ENCODE measurements around the gene GSX2. TPM values are rescaled to one million over a fixed set of nuclear protein-coding genes. Genes with fewer than 3 reads are reported as not detected.

GSX2 gene
- total RNA-seq, 6 experiments from 2014 or later = not detected

DNA sequence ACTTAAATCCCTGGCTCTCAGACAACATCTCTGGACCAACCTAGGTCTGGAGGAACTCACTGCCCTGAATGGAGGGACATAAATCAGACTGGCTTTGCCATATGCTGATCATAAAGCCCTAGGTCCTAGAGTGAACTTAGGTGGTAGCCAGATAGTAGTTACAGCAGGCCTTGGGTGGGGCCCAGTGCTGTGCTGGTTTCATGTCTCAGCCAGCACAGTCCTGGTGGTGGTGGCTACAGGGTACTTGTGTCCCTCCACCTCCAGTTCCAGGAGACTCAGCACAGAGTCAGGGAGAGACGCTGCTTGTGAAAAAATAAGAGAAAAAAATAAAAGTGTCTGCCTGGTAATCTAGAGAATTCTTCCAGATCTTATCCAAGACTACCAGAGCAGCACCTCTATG, 40.3 kb downstream of the GSX2 start:
- TF ChIP-seq, protein P1, sequence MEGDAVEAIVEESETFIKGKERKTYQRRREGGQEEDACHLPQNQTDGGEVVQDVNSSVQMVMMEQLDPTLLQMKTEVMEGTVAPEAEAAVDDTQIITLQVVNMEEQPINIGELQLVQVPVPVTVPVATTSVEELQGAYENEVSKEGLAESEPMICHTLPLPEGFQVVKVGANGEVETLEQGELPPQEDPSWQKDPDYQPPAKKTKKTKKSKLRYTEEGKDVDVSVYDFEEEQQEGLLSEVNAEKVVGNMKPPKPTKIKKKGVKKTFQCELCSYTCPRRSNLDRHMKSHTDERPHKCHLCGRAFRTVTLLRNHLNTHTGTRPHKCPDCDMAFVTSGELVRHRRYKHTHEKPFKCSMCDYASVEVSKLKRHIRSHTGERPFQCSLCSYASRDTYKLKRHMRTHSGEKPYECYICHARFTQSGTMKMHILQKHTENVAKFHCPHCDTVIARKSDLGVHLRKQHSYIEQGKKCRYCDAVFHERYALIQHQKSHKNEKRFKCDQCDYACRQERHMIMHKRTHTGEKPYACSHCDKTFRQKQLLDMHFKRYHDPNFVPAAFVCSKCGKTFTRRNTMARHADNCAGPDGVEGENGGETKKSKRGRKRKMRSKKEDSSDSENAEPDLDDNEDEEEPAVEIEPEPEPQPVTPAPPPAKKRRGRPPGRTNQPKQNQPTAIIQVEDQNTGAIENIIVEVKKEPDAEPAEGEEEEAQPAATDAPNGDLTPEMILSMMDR (IDR thresholded peaks at IDR 0.05) = no peak
- TF ChIP-seq POLR2A (IDR thresholded peaks at IDR 0.05) = no peak
- DNase-seq = no peak
- H3K4me1 ChIP-seq = no peaks in the 10 kb centered on the region
- H3K4me3 ChIP-seq = no peak overlapping the region
- H3K27ac ChIP-seq = no peak overlapping the region
- H3K27me3 ChIP-seq = no peaks in the 10 kb centered on the region
- H3K9me3 ChIP-seq = no peaks in the 10 kb centered on the region
- WGBS (ENCODE audit: insufficient coverage, low coverage, low lambda C conversion rate, missing lambda C conversion rate) = 100% methylated on average over 1 of the region's 1 CpG
- no peak for ATAC-seq
- intact Hi-C loops (cut with DNase I) = no loop called here
- H3K36me3 ChIP-seq = no peaks in the 10 kb centered on the region

DNA sequence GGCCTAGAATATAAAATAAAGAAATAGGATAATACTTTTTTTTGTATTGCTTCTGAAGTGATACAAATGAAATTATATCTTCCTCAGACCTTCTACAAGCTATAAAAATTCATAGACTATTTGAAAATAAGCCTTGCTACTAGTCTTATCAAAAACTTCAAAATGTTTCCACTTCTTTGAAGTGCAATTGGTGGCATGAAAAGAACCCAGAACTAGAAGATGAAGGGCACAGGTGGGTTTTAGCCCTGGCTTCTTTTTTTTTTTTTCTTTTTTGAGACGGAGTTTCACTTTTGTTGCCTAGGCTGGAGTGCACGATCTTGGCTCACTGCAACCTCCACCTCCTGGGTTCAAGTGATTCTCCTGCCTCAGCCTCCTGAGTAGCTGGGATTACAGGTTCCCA, 44.2 kb downstream of the GSX2 start:
- Histone ChIP-seq H3K27me3 (no peaks in the 10 kb centered on the region), H3K9me3 (no peaks in the 10 kb centered on the region), H3K4me3 (no peak overlapping the region), H3K36me3 (no peaks in the 10 kb centered on the region), H3K27ac (no peak overlapping the region), H3K4me1 (no peaks in the 10 kb centered on the region)
- intact Hi-C loops (cut with DNase I) = no loop called here
- whole genome bisulfite sequencing (ENCODE audit: insufficient coverage, low coverage, low lambda C conversion rate, missing lambda C conversion rate) = 89% methylated on average over 2 of the region's 2 CpGs
- ATAC-seq (no peak), DNase-seq (no peak)
- TF ChIP-seq POLR2A (IDR thresholded peaks at IDR 0.05) = no peak
- TF ChIP-seq, protein P1 (IDR thresholded peaks at IDR 0.05) = no peak

DNA sequence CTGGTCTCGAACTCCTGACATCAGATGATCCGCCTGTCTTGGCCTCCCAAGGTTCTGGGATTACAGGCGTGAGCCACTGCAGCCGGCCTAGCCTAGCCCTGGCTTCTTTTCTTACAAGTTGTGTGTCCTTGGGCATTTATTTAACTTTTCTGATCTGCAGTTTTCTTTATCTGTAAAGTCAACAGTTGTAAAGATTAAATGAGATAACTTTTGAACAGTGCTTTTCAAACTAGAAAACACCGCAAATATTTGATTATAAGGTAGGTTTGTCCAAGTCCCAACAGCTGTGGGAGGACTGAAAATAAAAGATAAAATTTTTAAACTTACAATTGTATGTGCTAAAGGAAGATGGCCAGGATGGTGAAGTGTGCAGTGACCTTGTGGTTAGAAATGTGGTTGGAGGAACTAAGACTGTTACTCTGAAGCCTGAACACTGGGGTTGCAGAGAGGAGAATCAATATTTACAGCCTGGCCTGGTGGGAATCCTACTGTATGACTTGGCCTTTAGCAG, 44.8 kb downstream of the GSX2 start:
- TF ChIP-seq POLR2A (IDR thresholded peaks at IDR 0.05) = no peak
- TF ChIP-seq, protein P1 (IDR thresholded peaks at IDR 0.05) = no peak
- no peak overlapping the region for H3K27ac ChIP-seq
- no peaks in the 10 kb centered on the region for H3K27me3 ChIP-seq
- H3K9me3 ChIP-seq = no peaks in the 10 kb centered on the region
- no peak overlapping the region for H3K4me3 ChIP-seq
- H3K4me1 ChIP-seq = no peaks in the 10 kb centered on the region
- no peak for ATAC-seq
- H3K36me3 ChIP-seq = no peaks in the 10 kb centered on the region
- no peak for DNase-seq
- intact Hi-C loops (cut with DNase I) = no loop called here
- WGBS (ENCODE audit: insufficient coverage, low coverage, low lambda C conversion rate, missing lambda C conversion rate) = 74% methylated on average over 5 of the region's 5 CpGs

DNA sequence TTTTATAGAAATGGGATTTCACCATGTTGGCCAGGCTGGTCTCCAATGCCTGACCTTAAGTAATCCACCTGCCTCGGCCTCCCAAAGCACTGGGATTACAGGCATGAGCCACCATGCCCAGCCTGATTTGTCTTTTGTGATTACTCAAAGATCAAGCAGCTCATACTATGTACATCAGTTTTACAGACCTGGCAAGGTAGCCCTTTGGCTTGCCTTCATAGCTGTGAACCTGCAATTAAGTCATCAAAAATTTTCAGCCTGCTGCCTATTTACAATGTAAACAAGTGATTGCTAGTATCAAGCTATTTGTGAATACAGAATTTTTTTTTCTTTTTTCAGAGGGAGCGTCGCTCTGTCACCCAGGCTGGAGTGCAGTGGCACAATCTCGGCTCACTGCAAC, 46.2 kb downstream of the GSX2 start:
- DNase-seq (no peak), ATAC-seq (no peak)
- Histone ChIP-seq H3K9me3 (no peaks in the 10 kb centered on the region), H3K36me3 (no peaks in the 10 kb centered on the region), H3K4me3 (no peak overlapping the region), H3K4me1 (no peaks in the 10 kb centered on the region), H3K27ac (no peak overlapping the region), H3K27me3 (no peaks in the 10 kb centered on the region)
- intact Hi-C loops (cut with DNase I) = no loop called here
- TF ChIP-seq, protein P1 (IDR thresholded peaks at IDR 0.05) = no peak
- 69% methylated on average over 4 of the region's 4 CpGs for WGBS (ENCODE audit: insufficient coverage, low coverage, low lambda C conversion rate, missing lambda C conversion rate)

DNA sequence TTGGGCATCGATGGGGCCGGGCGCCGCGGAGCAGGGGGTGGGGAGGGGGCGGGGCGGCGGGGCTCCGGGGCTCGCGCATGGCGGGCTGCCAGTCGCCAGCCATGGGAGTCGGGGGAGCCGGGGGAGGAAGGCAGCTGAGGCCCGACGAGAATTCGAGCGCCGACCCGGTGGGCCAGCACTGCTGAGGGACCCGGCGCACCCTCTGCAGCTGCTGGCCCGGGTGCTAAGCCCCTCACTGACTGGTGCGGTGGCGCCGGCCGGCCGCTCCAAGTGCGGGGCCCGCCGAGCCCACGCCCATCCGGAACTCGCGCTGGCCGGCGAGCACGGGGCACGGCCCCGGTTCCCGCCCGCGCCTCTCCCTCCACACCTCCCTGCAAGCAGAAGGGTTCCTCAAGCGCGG, 49.4 kb downstream of the GSX2 start:
- H3K27ac ChIP-seq = no peak overlapping the region
- no peak for TF ChIP-seq POLR2A (IDR thresholded peaks at IDR 0.05)
- TF ChIP-seq, protein P1 (IDR thresholded peaks at IDR 0.05) = no peak
- H3K9me3 ChIP-seq = no peaks in the 10 kb centered on the region
- 31% methylated on average over 8 of the region's 46 CpGs for WGBS (ENCODE audit: insufficient coverage, low coverage, low lambda C conversion rate, missing lambda C conversion rate)
- H3K27me3 ChIP-seq = no peaks in the 10 kb centered on the region
- DNase-seq (no peak), ATAC-seq (no peak)
- no peaks in the 10 kb centered on the region for H3K36me3 ChIP-seq
- no peak overlapping the region for H3K4me3 ChIP-seq
- intact Hi-C loops (cut with DNase I) = no loop called here
- no peaks in the 10 kb centered on the region for H3K4me1 ChIP-seq
